ENCODE data around the gene CELF3.

DNA sequence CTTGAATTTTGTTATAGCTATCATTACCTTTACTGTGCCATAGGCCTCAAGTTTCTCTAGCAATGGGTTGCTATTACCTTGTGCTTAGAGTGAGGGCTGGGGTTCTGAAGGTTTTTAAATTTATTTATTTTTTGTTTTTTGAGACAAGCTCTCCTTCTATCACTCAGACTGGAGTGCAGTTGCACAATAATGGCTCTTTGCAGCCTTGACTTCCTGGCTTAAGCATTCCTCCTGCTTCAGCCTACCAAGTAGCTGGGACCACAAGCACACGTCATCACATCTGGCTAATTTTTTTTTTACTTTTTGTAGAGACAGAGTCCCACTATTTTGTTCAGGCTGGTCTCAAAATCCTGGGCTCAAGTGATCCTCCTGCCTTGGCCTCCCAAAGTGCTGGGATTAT lies 63.2 kb downstream of the CELF3 start:
- TF ChIP-seq GATA2 (IDR thresholded peaks at IDR 0.05; ENCODE audit: low read depth, low read length) (no peak), GATA3 (IDR thresholded peaks at IDR 0.05; ENCODE audit: low read depth, low read length) (no peak)
